ENCODE measurements around the gene RTN3.

The RTN3 gene

GRCh38 chr11:63805844-63806415 lies 124.6 kb downstream of the RTN3 start:
- no peak for TF ChIP-seq CTCF (IDR thresholded peaks at IDR 0.05)
- H3K36me3 ChIP-seq: no peaks in the 10 kb centered on the region
- DNase-seq: peak; percentile 34 to 78

More at GRCh38 chr11:63805844-63806415, 124.6 kb downstream of the RTN3 start:
- no peaks in the 10 kb centered on the region for H3K27me3 ChIP-seq
- peak overlapping the region; percentile 64 to 67 for H3K27ac ChIP-seq
- intact Hi-C loops (cut with DNase I; ENCODE audit: low total_unique reads): no loop called here
- no peak overlapping the region for H3K4me3 ChIP-seq
- no peaks in the 10 kb centered on the region for H3K9me3 ChIP-seq
- H3K4me1 ChIP-seq: peaks cover 0 to 15% (median 6%) of the 10 kb centered on the region in 4 donors
